ENCODE results near the gene PSEN1. TPM values are rescaled to one million over a fixed set of nuclear protein-coding genes. Genes with fewer than 3 reads are reported as not detected.

Gene PSEN1
- polyA plus RNA-seq, 2 of the 4 experiments (the other 2 are of a cell fraction), result 21.6 to 38.1 TPM

GRCh38 chr14:73133795-73134194, 2.5 kb upstream of the PSEN1 start:
- DNase-seq (ENCODE audit: low read depth in 1 of 2, low spot score in 1 of 2) (no peak), FAIRE-seq (no peak), ATAC-seq (no peak)
- 91% methylated on average over 3 of the region's 3 CpGs for WGBS (ENCODE audit: missing lambda C conversion rate)
- ChIA-PET POLR2A (no interaction called here), CTCF (interaction anchor here (0.6 kb wide), 1 partner anchor 80 kb away, joined by 3 read pairs; no protein-coding TSS in a partner anchor)
- Histone ChIP-seq H3K4me3 (no peak overlapping the region), H3K4me1 (peaks cover 7% of the 10 kb centered on the region; the same call in 2 of the 3 replicates), H3K9me3 (no peaks in the 10 kb centered on the region), H3K4me2 (no peak overlapping the region), H3K27ac (no peak overlapping the region)
- no peak for TF ChIP-seq JUN (IDR thresholded peaks at IDR 0.05)
- no peak for TF ChIP-seq FOSB (CRISPR knock-in tag; IDR thresholded peaks at IDR 0.05)
- TF ChIP-seq, protein P1, sequence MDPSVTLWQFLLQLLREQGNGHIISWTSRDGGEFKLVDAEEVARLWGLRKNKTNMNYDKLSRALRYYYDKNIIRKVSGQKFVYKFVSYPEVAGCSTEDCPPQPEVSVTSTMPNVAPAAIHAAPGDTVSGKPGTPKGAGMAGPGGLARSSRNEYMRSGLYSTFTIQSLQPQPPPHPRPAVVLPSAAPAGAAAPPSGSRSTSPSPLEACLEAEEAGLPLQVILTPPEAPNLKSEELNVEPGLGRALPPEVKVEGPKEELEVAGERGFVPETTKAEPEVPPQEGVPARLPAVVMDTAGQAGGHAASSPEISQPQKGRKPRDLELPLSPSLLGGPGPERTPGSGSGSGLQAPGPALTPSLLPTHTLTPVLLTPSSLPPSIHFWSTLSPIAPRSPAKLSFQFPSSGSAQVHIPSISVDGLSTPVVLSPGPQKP (IDR thresholded peaks at IDR 0.05; ENCODE audit: low read depth, low read length), result no peak
- TF ChIP-seq NR3C1 (IDR thresholded peaks at IDR 0.05), result no peak
- no peak for TF ChIP-seq EHF (CRISPR knock-in tag; IDR thresholded peaks at IDR 0.05)
- no peak for TF ChIP-seq MAFK (IDR thresholded peaks at IDR 0.05; ENCODE audit: partially characterized antibody)
- TF ChIP-seq CTCF (IDR thresholded peaks at IDR 0.05), result no peak
- TF ChIP-seq CEBPB (IDR thresholded peaks at IDR 0.05), result no peak
- TF ChIP-seq JUNB (IDR thresholded peaks at IDR 0.05), result no peak
- TF ChIP-seq CBX8 (IDR thresholded peaks at IDR 0.05), result no peak
- TF ChIP-seq BHLHE40 (IDR thresholded peaks at IDR 0.05; ENCODE audit: low read depth, low read length), result no peak
- TF ChIP-seq RARB (CRISPR knock-in tag; IDR thresholded peaks at IDR 0.05), result no peak
- no peak for TF ChIP-seq ZFP36 (IDR thresholded peaks at IDR 0.05; ENCODE audit: borderline replicate concordance, partially characterized antibody)
- TF ChIP-seq ZSCAN20 (CRISPR knock-in tag; IDR thresholded peaks at IDR 0.05), result no peak
- no peak for TF ChIP-seq EP300 (IDR thresholded peaks at IDR 0.05)
- no peak for TF ChIP-seq HEYL (CRISPR knock-in tag; IDR thresholded peaks at IDR 0.05)
- no peak for TF ChIP-seq NPAS2 (CRISPR knock-in tag; IDR thresholded peaks at IDR 0.05; ENCODE audit: borderline replicate concordance)
- TF ChIP-seq KDM5A (IDR thresholded peaks at IDR 0.05), result no peak
- no peak for TF ChIP-seq SREBF2 (IDR thresholded peaks at IDR 0.05)

- ATAC-seq (no peak), FAIRE-seq (no peak), DNase-seq (ENCODE audit: low read depth in 1 of 2, low spot score in 1 of 2) (no peak)
- ChIA-PET POLR2A (interaction anchor here (0.8 to 1.7 kb wide), 7 partner anchors 8 to 109 kb away, joined by 3 to 14 read pairs (median 4); partner anchors contain the start of genes RBM25 and ZFYVE1), CTCF (interaction anchor here (0.6 to 1.2 kb wide), 2 partner anchors 37 to 336 kb away, joined by 4 to 6 read pairs; no protein-coding TSS in a partner anchor)
- WGBS (ENCODE audit: missing lambda C conversion rate), result 5% methylated on average over 12 of the region's 16 CpGs
- Histone ChIP-seq H3K4me3 (peak overlapping the region; percentile 87), H3K4me1 (peaks cover 7% of the 10 kb centered on the region; the same call in 2 of the 3 replicates), H3K4me2 (peak overlapping the region; percentile 93), H3K27ac (peak overlapping the region; percentile 90 to 91; a peak in 4 of 6 replicates), H3K9me3 (no peaks in the 10 kb centered on the region)
- TF ChIP-seq CBX8 (IDR thresholded peaks at IDR 0.05) (no peak), MAZ (IDR thresholded peaks at IDR 0.05; ENCODE audit: borderline replicate concordance, low read depth, low read length) (no peak), SMC3 (IDR thresholded peaks at IDR 0.05) (no peak), NR3C1 (IDR thresholded peaks at IDR 0.05) (no peak), CEBPB (IDR thresholded peaks at IDR 0.05) (no peak), KDM1A (IDR thresholded peaks at IDR 0.05; ENCODE audit: low read depth) (no peak), RNF2 (IDR thresholded peaks at IDR 0.05; ENCODE audit: borderline replicate concordance, low read depth) (no peak), FOSL2 (IDR thresholded peaks at IDR 0.05) (no peak), FOSL2 (CRISPR knock-in tag; IDR thresholded peaks at IDR 0.05) (no peak), CTCF (IDR thresholded peaks at IDR 0.05) (no peak), HES2 (IDR thresholded peaks at IDR 0.05) (no peak), POLR2AphosphoS2 (conservative IDR thresholded peaks at IDR 0.05; ENCODE audit: low read length) (no peak), MYC (IDR thresholded peaks at IDR 0.05; ENCODE audit: borderline replicate concordance, low read length) (no peak), POLR2A (IDR thresholded peaks at IDR 0.05; ENCODE audit: low read length) (no peak), ESRRA (IDR thresholded peaks at IDR 0.05; ENCODE audit: borderline replicate concordance, low read length) (no peak), PBX3 (IDR thresholded peaks at IDR 0.05) (no peak)
Measured at GRCh38 chr14:73136085-73136386, 271 bp upstream of the PSEN1 start.
